ENCODE data around the gene SLC37A3.
"Not testable (repeated sequence)": the region's sequence is repeated elsewhere in the genome, so short reads cannot be mapped to it uniquely, and the experiment has no call there.

The SLC37A3 gene

DNA sequence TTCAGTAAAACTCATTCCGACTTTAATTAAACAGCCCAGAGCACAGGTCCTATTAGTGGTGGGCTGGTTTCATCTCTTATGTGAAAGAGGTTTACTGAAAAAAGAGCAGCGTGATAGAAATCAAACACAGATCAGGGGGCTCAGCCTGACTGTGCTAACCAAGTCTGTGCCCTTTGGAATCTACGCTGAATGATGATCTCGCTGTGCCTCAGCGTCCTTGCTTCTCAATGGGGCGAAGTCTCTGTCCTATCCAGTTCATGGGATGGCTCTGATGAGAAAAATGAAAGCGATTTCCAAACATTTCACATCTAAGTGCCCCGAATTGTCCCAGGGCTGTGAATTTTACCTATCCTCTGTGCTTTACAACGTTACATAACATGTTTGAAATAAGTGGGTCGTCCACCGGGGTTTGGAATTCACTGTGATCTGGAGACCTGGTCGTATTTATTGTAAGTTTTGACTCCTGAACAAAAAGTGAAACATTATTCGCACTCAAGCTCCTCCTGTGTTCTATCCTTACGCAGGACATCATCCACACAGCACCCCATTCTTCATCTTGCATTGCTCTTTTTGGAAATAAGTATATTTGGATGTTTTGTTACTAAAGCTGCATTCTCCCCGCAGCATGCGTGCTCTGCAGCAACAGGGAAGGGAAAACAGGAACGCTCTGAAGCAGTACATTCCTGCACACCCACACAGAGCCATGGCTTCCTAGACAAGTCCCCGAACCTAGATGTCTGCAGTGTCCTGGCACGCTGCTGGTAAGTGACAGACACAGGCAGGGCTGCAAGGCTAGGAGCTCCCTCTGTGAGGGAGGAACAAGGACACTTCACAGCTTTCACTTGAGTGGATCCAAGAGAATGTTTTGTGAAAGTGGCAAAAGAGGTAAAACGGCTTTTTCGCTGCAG lies 83.5 kb downstream of the SLC37A3 start:
- no peak for DNase-seq (ENCODE audit: low read depth, low spot score)

DNA sequence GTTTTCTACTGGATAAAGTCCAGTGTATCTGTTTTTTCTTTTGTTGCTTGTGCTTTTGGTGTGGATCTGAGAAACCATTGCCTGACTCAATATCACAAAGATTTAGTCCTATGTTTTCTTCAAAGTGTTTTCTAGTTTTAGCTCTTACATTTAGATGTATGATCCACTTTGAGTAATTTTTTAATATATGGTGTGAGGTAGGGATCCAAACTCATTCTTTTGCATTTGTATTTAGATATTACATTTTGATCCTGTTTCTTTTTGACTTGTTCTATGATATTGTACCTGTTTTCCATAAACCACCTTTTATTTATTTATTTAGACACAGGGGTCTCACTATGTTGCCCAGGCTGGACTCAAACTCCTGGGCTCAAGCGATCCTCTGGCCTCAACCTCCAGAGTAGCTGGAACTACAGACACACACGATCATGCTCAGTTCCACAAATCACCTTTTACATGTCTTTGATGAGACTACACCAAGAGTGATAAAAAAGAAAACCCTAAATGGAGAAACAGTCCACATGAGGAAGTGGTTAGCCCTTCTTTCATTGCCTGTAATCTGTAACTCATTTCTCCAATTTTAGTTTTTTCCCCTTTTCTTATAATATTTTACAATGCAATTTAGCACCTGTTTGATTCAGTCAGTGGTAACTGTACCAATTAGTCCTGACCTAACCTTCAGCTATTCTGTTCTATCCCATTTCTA lies 86.0 kb downstream of the SLC37A3 start:
- no peak for DNase-seq (ENCODE audit: low read depth, low spot score)

DNA sequence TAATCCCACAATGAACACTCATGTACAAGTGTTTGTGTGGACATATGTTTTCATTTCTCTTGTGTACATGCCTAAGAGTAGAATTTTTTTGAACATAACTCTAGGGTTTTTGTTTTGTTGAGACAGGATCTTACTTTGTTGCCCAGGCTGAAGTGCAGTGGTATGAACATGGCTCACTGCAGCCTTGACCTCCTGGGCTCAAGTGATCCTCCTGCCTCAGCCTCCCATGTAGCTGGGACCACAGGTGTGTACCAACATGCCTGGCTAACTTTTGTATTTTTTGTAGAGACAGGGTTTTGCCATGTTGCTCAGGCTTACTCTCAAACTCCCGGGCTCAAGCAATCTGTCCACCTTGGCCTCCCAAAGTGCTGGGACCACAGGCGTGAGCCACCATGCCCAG lies 87.2 kb downstream of the SLC37A3 start:
- not testable (repeated sequence) for DNase-seq (ENCODE audit: low read depth, low spot score)

DNA sequence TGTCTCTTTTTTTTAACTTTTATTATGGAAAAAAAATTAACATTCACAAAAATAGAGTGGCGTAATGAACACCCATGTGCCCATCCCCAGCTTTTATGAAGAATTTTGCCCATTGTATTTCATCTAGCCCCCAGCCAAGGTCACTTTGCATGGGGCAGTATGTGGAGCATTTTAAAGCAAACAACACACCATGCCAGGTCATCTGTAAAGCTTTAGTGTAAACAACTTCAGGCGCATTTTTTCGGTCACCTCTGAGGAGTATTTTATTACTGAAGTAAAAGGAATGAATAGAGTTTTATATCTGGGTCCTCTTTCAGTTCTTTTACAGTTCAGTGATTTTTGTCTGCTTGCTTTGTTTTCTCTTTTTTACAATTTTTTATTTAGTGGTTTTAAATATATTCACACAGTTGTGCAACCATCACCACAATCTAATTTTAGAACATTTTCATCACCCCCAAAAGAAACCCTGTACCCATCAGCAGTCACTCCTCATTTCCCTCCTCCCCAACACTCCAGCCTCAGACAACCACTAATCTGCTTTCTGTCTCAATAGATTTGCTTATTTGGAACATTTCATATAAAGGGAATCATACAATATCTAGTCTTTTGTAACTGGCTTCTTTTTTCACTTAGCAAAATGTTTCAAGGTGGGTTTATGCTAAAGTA lies 87.9 kb downstream of the SLC37A3 start:
- no peak for DNase-seq (ENCODE audit: low read depth, low spot score)

DNA sequence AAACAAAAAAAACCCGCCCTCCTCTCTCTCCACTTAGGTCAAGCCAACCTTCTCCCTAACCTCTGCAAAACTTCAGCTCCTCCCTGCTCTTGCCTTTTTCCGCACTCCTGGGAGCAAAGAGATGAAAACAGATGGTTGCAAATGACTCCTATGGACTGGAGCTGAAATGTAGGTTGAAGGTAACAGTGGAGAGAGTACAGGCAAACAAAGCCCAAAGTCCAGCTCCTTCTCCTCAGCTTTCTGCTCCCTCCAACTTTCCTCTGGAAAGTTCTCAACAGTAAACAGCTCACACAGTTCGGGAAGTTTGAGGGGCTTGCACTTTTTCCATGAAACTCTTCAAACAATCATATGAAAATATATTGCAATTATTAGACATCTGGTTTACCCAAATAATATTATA lies 90.3 kb downstream of the SLC37A3 start:
- no peak for DNase-seq (ENCODE audit: low read depth, low spot score)

DNA sequence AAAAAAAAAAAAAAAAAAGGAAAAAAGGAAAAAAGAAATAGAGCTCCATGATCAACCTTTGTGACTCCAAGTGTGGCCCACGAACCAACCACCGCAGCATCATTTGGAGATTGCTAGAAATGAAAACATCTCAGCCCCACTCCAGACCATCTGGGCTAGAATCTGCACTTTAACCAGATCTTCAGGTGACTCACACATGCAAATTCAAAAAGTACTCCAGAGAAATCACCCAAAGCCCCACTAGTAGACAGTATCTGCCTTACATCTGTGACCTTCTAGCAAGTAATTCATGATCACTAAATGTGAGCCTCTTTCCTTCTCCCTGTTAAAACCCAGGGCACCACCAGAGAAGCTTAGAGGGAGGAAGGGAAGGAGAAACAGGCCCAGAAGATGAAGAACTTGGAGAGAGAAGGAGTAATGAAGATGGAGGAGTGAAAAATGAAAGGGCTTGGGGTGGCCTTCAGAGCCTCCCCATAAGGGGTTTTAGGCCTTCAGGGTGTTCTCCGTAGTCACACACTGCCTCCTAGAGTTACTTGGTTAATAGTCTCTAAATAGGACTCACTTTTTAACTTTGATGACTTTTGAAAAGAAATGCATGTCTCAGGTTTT lies 94.0 kb downstream of the SLC37A3 start:
- DNase-seq (ENCODE audit: low read depth, low spot score) = no peak

DNA sequence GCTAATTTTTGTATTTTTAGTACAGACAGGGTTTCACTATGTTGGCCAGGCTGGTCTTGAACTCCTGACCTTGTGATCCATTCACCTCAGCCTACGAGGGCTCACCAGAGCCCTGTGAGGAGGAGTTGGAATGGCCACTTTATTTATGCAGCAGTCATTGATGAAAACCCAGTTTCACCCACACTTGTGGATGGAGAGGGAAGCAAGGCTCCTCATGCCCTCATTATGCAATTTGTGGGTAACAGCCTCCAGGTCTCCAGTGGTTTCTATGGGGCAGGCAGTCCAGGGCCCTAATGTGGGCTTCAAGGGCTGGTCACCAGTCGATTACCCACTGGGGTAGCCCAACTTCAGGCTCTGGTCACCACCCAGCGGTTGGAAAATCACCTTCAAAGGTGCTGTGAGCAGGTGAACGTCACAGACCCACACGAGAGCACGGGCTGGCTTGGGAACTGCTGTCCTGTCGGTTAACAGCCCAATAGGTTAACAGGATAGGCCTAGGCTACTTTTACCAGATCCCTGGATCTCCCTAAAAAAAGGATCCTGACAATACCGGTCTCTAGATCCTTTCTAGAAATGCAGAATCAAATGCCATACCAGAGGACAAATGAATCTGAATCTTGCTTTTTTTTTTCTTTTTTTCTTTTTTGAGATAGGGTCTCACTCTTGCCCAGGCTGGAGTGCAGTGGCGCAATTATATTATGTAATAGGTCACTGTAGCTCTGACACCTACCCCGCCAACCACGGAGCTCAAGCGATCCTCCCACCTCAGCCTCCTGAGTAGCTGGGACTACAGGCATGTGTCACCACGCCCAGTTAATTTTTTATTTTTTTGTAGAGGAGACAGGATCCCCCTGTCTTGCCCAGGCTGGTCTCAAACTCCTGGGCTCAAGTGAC lies 97.8 kb downstream of the SLC37A3 start:
- no peak for DNase-seq (ENCODE audit: low read depth, low spot score)

DNA sequence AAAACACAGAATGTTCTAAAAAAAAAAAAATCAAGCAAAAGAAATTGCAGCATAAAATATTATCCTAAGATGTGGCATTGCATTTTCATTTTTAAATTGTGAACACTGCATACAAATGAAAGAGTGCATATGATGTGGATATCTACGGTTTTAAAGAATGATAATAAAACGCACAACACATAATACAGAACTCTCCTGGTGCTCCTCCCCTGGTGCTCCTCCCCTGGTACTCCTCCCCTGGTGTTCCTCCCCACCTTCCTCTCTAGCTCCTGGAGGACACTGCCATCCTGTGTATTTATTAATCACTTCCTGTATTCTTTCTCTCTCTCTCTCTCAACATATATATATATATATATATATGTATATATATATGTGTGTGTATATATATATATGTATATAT lies 100.1 kb downstream of the SLC37A3 start:
- DNase-seq (ENCODE audit: low read depth, low spot score) = no peak

DNA sequence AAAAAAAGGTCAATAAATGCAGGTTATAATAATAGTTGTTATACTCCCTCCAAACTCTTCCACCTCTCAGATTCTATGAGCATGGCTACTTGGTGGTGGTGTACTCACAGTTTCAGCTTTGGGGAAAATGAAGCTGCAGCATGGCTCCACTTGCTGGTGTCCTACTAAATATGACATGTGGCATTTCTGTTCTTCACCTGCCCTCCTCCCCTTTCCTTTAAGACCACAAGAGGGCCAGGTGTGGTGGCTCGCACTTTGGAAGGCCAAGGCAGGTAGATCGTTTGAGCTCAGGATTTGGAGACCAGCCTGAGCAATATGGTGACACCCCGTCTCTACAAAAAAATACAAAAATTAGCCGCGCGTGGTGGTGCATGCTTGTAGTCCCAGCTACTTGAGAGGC lies 101.1 kb downstream of the SLC37A3 start:
- no peak for DNase-seq (ENCODE audit: low read depth, low spot score)

DNA sequence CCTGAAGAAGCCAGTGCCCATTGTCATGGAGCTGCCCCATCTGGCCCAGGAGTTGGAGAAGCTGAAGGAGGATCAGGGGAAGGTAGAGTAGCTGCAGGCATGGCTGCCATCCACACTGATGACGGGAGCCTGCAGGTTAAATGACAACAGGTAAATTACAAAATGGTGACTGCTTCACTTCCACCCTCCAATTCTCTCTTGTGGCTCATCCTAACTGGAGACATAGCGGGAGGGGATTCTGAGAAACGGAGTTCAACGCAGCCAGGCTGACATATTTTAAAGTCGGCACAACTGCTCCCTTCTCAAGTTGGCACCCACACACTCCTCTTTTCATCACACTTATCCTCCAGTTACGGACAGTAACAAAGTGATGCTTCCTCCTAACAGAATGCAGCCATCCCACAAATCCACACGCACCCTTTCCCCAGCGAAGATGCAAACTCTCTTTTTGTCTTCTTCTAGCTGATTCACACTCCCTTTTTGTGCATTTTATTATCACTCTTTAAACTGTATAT lies 103.0 kb downstream of the SLC37A3 start:
- DNase-seq (ENCODE audit: low read depth, low spot score) = no peak

DNA sequence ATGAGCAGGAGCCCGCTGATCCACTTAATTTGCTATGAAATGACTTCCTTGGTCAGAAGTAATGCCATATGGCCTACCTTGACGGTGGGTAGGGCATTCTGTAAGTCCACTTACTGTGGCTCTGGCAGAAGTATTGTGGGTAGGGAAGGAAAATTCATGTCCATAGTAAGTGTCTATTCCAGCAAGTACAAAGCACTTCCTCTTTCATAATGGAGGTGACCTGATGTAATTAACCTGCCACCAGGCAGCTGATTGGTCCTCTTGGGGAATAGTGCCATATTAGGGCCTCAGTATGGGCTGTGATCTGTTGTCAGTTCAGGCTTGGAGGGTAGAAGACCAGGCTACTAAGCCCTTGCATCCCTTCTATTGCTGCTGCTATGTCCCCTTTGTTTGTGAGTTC lies 103.9 kb downstream of the SLC37A3 start:
- DNase-seq (ENCODE audit: low read depth, low spot score) = no peak

DNA sequence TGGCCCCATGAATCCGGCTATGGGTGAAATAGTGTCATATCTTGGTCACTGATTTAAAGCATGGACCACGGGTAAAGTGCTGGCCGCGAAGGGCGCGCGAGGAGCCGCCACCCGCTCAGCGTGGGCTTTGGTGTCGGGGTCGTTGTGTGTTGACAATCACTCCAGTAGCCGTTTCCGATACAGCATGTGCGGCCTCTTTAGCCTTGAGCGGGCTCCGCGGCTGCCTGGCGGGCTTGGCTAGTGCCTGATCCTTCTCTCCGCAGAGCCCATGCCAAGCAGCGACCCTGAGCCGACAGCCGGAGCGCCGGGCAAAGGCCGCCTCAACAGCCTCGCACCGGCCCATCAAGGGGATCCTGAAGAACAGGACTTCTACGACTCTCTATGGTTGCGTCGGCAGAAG lies 105.9 kb downstream of the SLC37A3 start:
- DNase-seq (ENCODE audit: low read depth, low spot score) = no peak

DNA sequence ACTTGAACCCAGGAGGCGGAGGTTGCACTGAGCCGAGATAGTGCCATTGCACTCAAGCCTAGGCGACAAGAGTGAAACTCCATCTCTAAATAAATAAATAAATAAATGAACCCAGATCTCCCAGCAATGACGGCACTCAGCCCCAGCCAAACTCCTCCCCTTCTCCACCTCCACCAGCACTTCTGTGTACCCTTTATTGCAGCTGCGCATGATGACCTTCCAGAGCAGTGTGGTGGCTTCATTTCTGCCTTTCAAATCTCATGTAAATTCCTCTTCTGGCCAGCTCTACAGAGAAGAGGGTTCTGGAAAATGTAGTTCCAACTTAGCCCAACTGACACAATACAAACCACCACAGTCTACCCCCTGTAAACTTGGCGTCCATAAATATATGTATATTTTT lies 108.5 kb downstream of the SLC37A3 start:
- DNase-seq (ENCODE audit: low read depth, low spot score) = no peak

DNA sequence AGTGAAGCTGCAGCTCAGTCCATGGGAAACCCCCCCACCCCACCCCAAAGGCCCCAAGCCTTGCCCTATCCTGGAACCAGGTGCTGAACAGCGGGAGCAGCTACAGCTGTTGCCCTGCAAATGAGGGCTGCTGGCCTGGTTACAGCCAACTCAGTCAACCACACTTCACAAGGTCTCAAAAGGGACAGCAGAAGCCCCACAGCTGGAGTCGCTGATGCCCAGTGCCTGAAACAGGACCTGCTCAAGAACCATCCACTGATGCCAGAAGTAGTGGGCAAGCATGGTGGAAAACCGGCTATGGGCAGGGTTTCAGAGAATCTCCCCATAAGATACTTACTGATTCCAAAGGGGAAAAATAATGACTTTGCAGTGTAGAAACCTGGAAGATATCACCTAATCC lies 110.3 kb downstream of the SLC37A3 start:
- no peak for DNase-seq (ENCODE audit: low read depth, low spot score)

DNA sequence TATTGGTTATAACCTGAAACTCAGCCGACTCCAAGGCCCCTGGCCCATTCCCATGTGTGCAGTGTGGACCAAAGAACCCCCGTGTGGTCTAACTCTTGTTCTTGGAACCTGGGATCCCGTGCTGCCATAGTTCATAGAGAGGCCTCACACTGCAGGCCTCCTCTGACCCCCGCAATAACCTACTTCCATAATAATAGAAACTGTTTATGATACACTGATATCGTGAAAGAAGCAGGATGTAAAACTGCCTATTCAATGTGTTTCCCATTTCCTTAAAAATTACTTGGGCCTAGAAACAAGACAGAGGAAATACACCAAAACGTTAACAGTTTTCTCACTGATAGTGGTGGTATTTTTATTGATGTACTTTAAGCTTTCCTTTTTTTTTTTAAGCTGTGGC lies 112.4 kb downstream of the SLC37A3 start:
- no peak for DNase-seq (ENCODE audit: low read depth, low spot score)

DNA sequence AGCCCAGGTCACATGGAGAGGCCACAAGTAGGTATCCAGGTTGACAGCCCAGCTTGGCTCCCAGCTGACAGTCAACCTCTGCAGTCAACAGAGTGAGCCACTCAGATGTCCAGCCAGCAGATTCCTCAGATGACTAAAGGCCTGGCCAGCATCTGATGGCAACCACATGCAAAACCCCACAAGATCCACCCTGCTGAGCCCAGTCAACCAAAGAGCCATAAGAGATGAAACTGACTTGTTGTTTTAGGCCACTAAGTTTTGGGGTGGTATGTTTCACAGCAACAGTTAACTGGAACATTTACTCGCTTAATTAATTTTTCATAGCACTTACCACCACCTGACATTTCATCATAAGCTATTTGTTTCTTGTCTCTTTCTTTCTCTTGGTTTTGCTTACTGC lies 114.3 kb downstream of the SLC37A3 start:
- DNase-seq (ENCODE audit: low read depth, low spot score) = no peak

Data from activated naive CD8-positive, alpha-beta T cell treated with anti-CD3 and anti-CD28 coated beads, Interleukin-2, amount 50 U/mL, for 16 hours (primary cell).